Measurements from ENCODE around the gene XBP1.

Gene XBP1

GRCh38 chr22:28817919-28818859 lies 17.8 kb upstream of the XBP1 start:
- Histone ChIP-seq H3K4me3 (ENCODE audit: insufficient read length, low read depth) (no peak overlapping the region), H3K9ac (ENCODE audit: insufficient read length, low read depth) (no peak overlapping the region), H3K9me3 (ENCODE audit: insufficient read depth, low read length) (no peaks in the 10 kb centered on the region), H3K36me3 (ENCODE audit: insufficient read depth, insufficient read length, low read length) (no peaks in the 10 kb centered on the region), H3K27me3 (ENCODE audit: insufficient read depth, insufficient read length) (no peaks in the 10 kb centered on the region), H3K4me1 (ENCODE audit: insufficient read depth, insufficient read length) (no peaks in the 10 kb centered on the region)
- TF ChIP-seq ZNF274 (IDR thresholded peaks at IDR 0.05; ENCODE audit: low read depth, low read length) (no peak), YY1 (IDR thresholded peaks at IDR 0.05; ENCODE audit: insufficient read depth, insufficient read length) (no peak), SUZ12 (IDR thresholded peaks at IDR 0.05; ENCODE audit: extremely low read depth, insufficient read depth, insufficient read length) (no peak)
- DNase-seq (ENCODE audit: low read depth, low spot score), result no peak

GRCh38 chr22:28817064-28817463 lies 16.7 kb upstream of the XBP1 start:
- Histone ChIP-seq H3K27me3 (ENCODE audit: insufficient read depth, insufficient read length) (no peaks in the 10 kb centered on the region), H3K4me3 (ENCODE audit: insufficient read length, low read depth) (no peak overlapping the region), H3K36me3 (ENCODE audit: insufficient read depth, insufficient read length, low read length) (no peaks in the 10 kb centered on the region), H3K9ac (ENCODE audit: insufficient read length, low read depth) (no peak overlapping the region), H3K4me1 (ENCODE audit: insufficient read depth, insufficient read length) (no peaks in the 10 kb centered on the region), H3K9me3 (ENCODE audit: insufficient read depth, low read length) (no peaks in the 10 kb centered on the region)
- no peak for DNase-seq (ENCODE audit: low read depth, low spot score)
- TF ChIP-seq ZNF274 (IDR thresholded peaks at IDR 0.05; ENCODE audit: low read depth, low read length) (no peak), YY1 (IDR thresholded peaks at IDR 0.05; ENCODE audit: insufficient read depth, insufficient read length) (no peak), SUZ12 (IDR thresholded peaks at IDR 0.05; ENCODE audit: extremely low read depth, insufficient read depth, insufficient read length) (no peak)

- TF ChIP-seq ZNF274 (IDR thresholded peaks at IDR 0.05; ENCODE audit: low read depth, low read length), result no peak
- Histone ChIP-seq H3K4me1 (ENCODE audit: insufficient read depth, insufficient read length) (no peaks in the 10 kb centered on the region), H3K4me3 (ENCODE audit: insufficient read length, low read depth) (no peak overlapping the region), H3K36me3 (ENCODE audit: insufficient read depth, insufficient read length, low read length) (no peaks in the 10 kb centered on the region), H3K27me3 (ENCODE audit: insufficient read depth, insufficient read length) (no peaks in the 10 kb centered on the region), H3K9ac (ENCODE audit: insufficient read length, low read depth) (no peak overlapping the region), H3K9me3 (ENCODE audit: insufficient read depth, low read length) (no peaks in the 10 kb centered on the region)
- DNase-seq (ENCODE audit: low read depth, low spot score), result no peak
Measured at GRCh38 chr22:28815729-28816128, 15.4 kb upstream of the XBP1 start.

GRCh38 chr22:28815111-28815510 lies 14.7 kb upstream of the XBP1 start:
- Histone ChIP-seq H3K36me3 (ENCODE audit: insufficient read depth, insufficient read length, low read length) (no peaks in the 10 kb centered on the region), H3K9ac (ENCODE audit: insufficient read length, low read depth) (no peak overlapping the region), H3K4me1 (ENCODE audit: insufficient read depth, insufficient read length) (no peaks in the 10 kb centered on the region), H3K4me3 (ENCODE audit: insufficient read length, low read depth) (no peak overlapping the region), H3K27me3 (ENCODE audit: insufficient read depth, insufficient read length) (no peaks in the 10 kb centered on the region), H3K9me3 (ENCODE audit: insufficient read depth, low read length) (no peaks in the 10 kb centered on the region)
- TF ChIP-seq SUZ12 (IDR thresholded peaks at IDR 0.05; ENCODE audit: extremely low read depth, insufficient read depth, insufficient read length), result no peak
- no peak for TF ChIP-seq YY1 (IDR thresholded peaks at IDR 0.05; ENCODE audit: insufficient read depth, insufficient read length)
- no peak for TF ChIP-seq ZNF274 (IDR thresholded peaks at IDR 0.05; ENCODE audit: low read depth, low read length)
- DNase-seq (ENCODE audit: low read depth, low spot score), result no peak

- H3K4me1 ChIP-seq (ENCODE audit: insufficient read depth, insufficient read length), result no peaks in the 10 kb centered on the region
- H3K9ac ChIP-seq (ENCODE audit: insufficient read length, low read depth), result no peak overlapping the region
- no peaks in the 10 kb centered on the region for H3K9me3 ChIP-seq (ENCODE audit: insufficient read depth, low read length)
- no peaks in the 10 kb centered on the region for H3K27me3 ChIP-seq (ENCODE audit: insufficient read depth, insufficient read length)
- no peaks in the 10 kb centered on the region for H3K36me3 ChIP-seq (ENCODE audit: insufficient read depth, insufficient read length, low read length)
- no peak for TF ChIP-seq YY1 (IDR thresholded peaks at IDR 0.05; ENCODE audit: insufficient read depth, insufficient read length)
- TF ChIP-seq SUZ12 (IDR thresholded peaks at IDR 0.05; ENCODE audit: extremely low read depth, insufficient read depth, insufficient read length), result no peak
- TF ChIP-seq ZNF274 (IDR thresholded peaks at IDR 0.05; ENCODE audit: low read depth, low read length), result no peak
- no peak for DNase-seq (ENCODE audit: low read depth, low spot score)
- no peak overlapping the region for H3K4me3 ChIP-seq (ENCODE audit: insufficient read length, low read depth)
Measured at GRCh38 chr22:28813772-28814518, 13.6 kb upstream of the XBP1 start.

- no peaks in the 10 kb centered on the region for H3K9me3 ChIP-seq (ENCODE audit: insufficient read depth, low read length)
- no peaks in the 10 kb centered on the region for H3K36me3 ChIP-seq (ENCODE audit: insufficient read depth, insufficient read length, low read length)
- H3K9ac ChIP-seq (ENCODE audit: insufficient read length, low read depth), result no peak overlapping the region
- no peak overlapping the region for H3K4me3 ChIP-seq (ENCODE audit: insufficient read length, low read depth)
- DNase-seq (ENCODE audit: low read depth, low spot score), result no peak
- H3K4me1 ChIP-seq (ENCODE audit: insufficient read depth, insufficient read length), result no peaks in the 10 kb centered on the region
- TF ChIP-seq ZNF274 (IDR thresholded peaks at IDR 0.05; ENCODE audit: low read depth, low read length), result no peak
- no peak for TF ChIP-seq SUZ12 (IDR thresholded peaks at IDR 0.05; ENCODE audit: extremely low read depth, insufficient read depth, insufficient read length)
- no peak for TF ChIP-seq YY1 (IDR thresholded peaks at IDR 0.05; ENCODE audit: insufficient read depth, insufficient read length)
- no peaks in the 10 kb centered on the region for H3K27me3 ChIP-seq (ENCODE audit: insufficient read depth, insufficient read length)
Measured at GRCh38 chr22:28812516-28812915, 12.1 kb upstream of the XBP1 start.

GRCh38 chr22:28810821-28811491 lies 10.6 kb upstream of the XBP1 start:
- no peak overlapping the region for H3K9ac ChIP-seq (ENCODE audit: insufficient read length, low read depth)
- DNase-seq (ENCODE audit: low read depth, low spot score), result no peak
- TF ChIP-seq SUZ12 (IDR thresholded peaks at IDR 0.05; ENCODE audit: extremely low read depth, insufficient read depth, insufficient read length), result no peak
- no peak for TF ChIP-seq ZNF274 (IDR thresholded peaks at IDR 0.05; ENCODE audit: low read depth, low read length)
- TF ChIP-seq YY1 (IDR thresholded peaks at IDR 0.05; ENCODE audit: insufficient read depth, insufficient read length), result no peak
- no peaks in the 10 kb centered on the region for H3K36me3 ChIP-seq (ENCODE audit: insufficient read depth, insufficient read length, low read length)
- H3K9me3 ChIP-seq (ENCODE audit: insufficient read depth, low read length), result no peaks in the 10 kb centered on the region
- H3K4me3 ChIP-seq (ENCODE audit: insufficient read length, low read depth), result no peak overlapping the region
- no peaks in the 10 kb centered on the region for H3K4me1 ChIP-seq (ENCODE audit: insufficient read depth, insufficient read length)
- H3K27me3 ChIP-seq (ENCODE audit: insufficient read depth, insufficient read length), result no peaks in the 10 kb centered on the region

All from NT2/D1 (cell line).